Measurements from ENCODE around the gene ETFA.

Gene ETFA

GRCh38 chr15:76222159-76222558 lies 89.1 kb downstream of the ETFA start:
- H3K27ac ChIP-seq (ENCODE audit: insufficient read depth, low read length, poor library complexity, severe bottlenecking), result no peak overlapping the region
- H3K9me3 ChIP-seq (ENCODE audit: control insufficient read depth, low read length), result no peaks in the 10 kb centered on the region
- H3K27me3 ChIP-seq (replicated peaks; ENCODE audit: control insufficient read depth, insufficient read depth, low read length, poor library complexity, severe bottlenecking), result no peaks in the 10 kb centered on the region
- H3K4me1 ChIP-seq (ENCODE audit: control insufficient read depth, insufficient read depth, low read length, poor library complexity, severe bottlenecking), result no peaks in the 10 kb centered on the region
- H3K36me3 ChIP-seq (ENCODE audit: control insufficient read depth, insufficient read depth, low read length), result peaks cover 13% of the 10 kb centered on the region
- no peak overlapping the region for H3K4me3 ChIP-seq (ENCODE audit: insufficient read depth, low read depth, low read length, poor library complexity, severe bottlenecking)
- DNase-seq, result no peak

GRCh38 chr15:76221085-76221767 lies 90.0 kb downstream of the ETFA start:
- H3K4me1 ChIP-seq (ENCODE audit: control insufficient read depth, insufficient read depth, low read length, poor library complexity, severe bottlenecking), result no peaks in the 10 kb centered on the region
- DNase-seq, result no peak
- peaks cover 13% of the 10 kb centered on the region for H3K36me3 ChIP-seq (ENCODE audit: control insufficient read depth, insufficient read depth, low read length)
- no peak overlapping the region for H3K4me3 ChIP-seq (ENCODE audit: insufficient read depth, low read depth, low read length, poor library complexity, severe bottlenecking)
- H3K9me3 ChIP-seq (ENCODE audit: control insufficient read depth, low read length), result no peaks in the 10 kb centered on the region
- H3K27me3 ChIP-seq (replicated peaks; ENCODE audit: control insufficient read depth, insufficient read depth, low read length, poor library complexity, severe bottlenecking), result no peaks in the 10 kb centered on the region
- no peak overlapping the region for H3K27ac ChIP-seq (ENCODE audit: insufficient read depth, low read length, poor library complexity, severe bottlenecking)

GRCh38 chr15:76217882-76218217 lies 93.4 kb downstream of the ETFA start:
- no peaks in the 10 kb centered on the region for H3K27me3 ChIP-seq (replicated peaks; ENCODE audit: control insufficient read depth, insufficient read depth, low read length, poor library complexity, severe bottlenecking)
- H3K4me1 ChIP-seq (ENCODE audit: control insufficient read depth, insufficient read depth, low read length, poor library complexity, severe bottlenecking), result no peaks in the 10 kb centered on the region
- no peaks in the 10 kb centered on the region for H3K9me3 ChIP-seq (ENCODE audit: control insufficient read depth, low read length)
- H3K27ac ChIP-seq (ENCODE audit: insufficient read depth, low read length, poor library complexity, severe bottlenecking), result no peak overlapping the region
- H3K36me3 ChIP-seq (ENCODE audit: control insufficient read depth, insufficient read depth, low read length), result peaks cover 21% of the 10 kb centered on the region
- no peak for DNase-seq
- no peak overlapping the region for H3K4me3 ChIP-seq (ENCODE audit: insufficient read depth, low read depth, low read length, poor library complexity, severe bottlenecking)

GRCh38 chr15:76217029-76217881 lies 94.0 kb downstream of the ETFA start:
- H3K27me3 ChIP-seq (replicated peaks; ENCODE audit: control insufficient read depth, insufficient read depth, low read length, poor library complexity, severe bottlenecking), result no peaks in the 10 kb centered on the region
- no peak overlapping the region for H3K27ac ChIP-seq (ENCODE audit: insufficient read depth, low read length, poor library complexity, severe bottlenecking)
- H3K4me1 ChIP-seq (ENCODE audit: control insufficient read depth, insufficient read depth, low read length, poor library complexity, severe bottlenecking), result no peaks in the 10 kb centered on the region
- H3K9me3 ChIP-seq (ENCODE audit: control insufficient read depth, low read length), result no peaks in the 10 kb centered on the region
- DNase-seq, result no peak
- peaks cover 21% of the 10 kb centered on the region for H3K36me3 ChIP-seq (ENCODE audit: control insufficient read depth, insufficient read depth, low read length)
- no peak overlapping the region for H3K4me3 ChIP-seq (ENCODE audit: insufficient read depth, low read depth, low read length, poor library complexity, severe bottlenecking)

GRCh38 chr15:76215634-76216033 lies 95.6 kb downstream of the ETFA start:
- no peak overlapping the region for H3K27ac ChIP-seq (ENCODE audit: insufficient read depth, low read length, poor library complexity, severe bottlenecking)
- H3K27me3 ChIP-seq (replicated peaks; ENCODE audit: control insufficient read depth, insufficient read depth, low read length, poor library complexity, severe bottlenecking), result no peaks in the 10 kb centered on the region
- no peak for DNase-seq
- peaks cover 33% of the 10 kb centered on the region for H3K36me3 ChIP-seq (ENCODE audit: control insufficient read depth, insufficient read depth, low read length)
- H3K9me3 ChIP-seq (ENCODE audit: control insufficient read depth, low read length), result no peaks in the 10 kb centered on the region
- no peak overlapping the region for H3K4me3 ChIP-seq (ENCODE audit: insufficient read depth, low read depth, low read length, poor library complexity, severe bottlenecking)
- H3K4me1 ChIP-seq (ENCODE audit: control insufficient read depth, insufficient read depth, low read length, poor library complexity, severe bottlenecking), result no peaks in the 10 kb centered on the region

- Histone ChIP-seq H3K36me3 (ENCODE audit: control insufficient read depth, insufficient read depth, low read length) (peaks cover 29% of the 10 kb centered on the region), H3K27me3 (replicated peaks; ENCODE audit: control insufficient read depth, insufficient read depth, low read length, poor library complexity, severe bottlenecking) (no peaks in the 10 kb centered on the region)
These were observed 101.3 kb downstream of the ETFA start for GRCh38 chr15:76209942-76210341.

GRCh38 chr15:76209523-76209922 lies 101.7 kb downstream of the ETFA start:
- Histone ChIP-seq H3K27ac (ENCODE audit: insufficient read depth, low read length, poor library complexity, severe bottlenecking) (no peak overlapping the region), H3K36me3 (ENCODE audit: control insufficient read depth, insufficient read depth, low read length) (peaks cover 25% of the 10 kb centered on the region), H3K4me3 (ENCODE audit: insufficient read depth, low read depth, low read length, poor library complexity, severe bottlenecking) (no peak overlapping the region), H3K9me3 (ENCODE audit: control insufficient read depth, low read length) (no peaks in the 10 kb centered on the region), H3K27me3 (replicated peaks; ENCODE audit: control insufficient read depth, insufficient read depth, low read length, poor library complexity, severe bottlenecking) (no peaks in the 10 kb centered on the region), H3K4me1 (ENCODE audit: control insufficient read depth, insufficient read depth, low read length, poor library complexity, severe bottlenecking) (no peaks in the 10 kb centered on the region)
- no peak for DNase-seq

More at GRCh38 chr15:76209942-76210341, 101.3 kb downstream of the ETFA start:
- no peak for DNase-seq
- Histone ChIP-seq H3K9me3 (ENCODE audit: control insufficient read depth, low read length) (no peaks in the 10 kb centered on the region), H3K4me3 (ENCODE audit: insufficient read depth, low read depth, low read length, poor library complexity, severe bottlenecking) (no peak overlapping the region), H3K4me1 (ENCODE audit: control insufficient read depth, insufficient read depth, low read length, poor library complexity, severe bottlenecking) (no peaks in the 10 kb centered on the region), H3K27ac (ENCODE audit: insufficient read depth, low read length, poor library complexity, severe bottlenecking) (no peak overlapping the region)

- H3K4me3 ChIP-seq (ENCODE audit: insufficient read depth, low read depth, low read length, poor library complexity, severe bottlenecking), result no peak overlapping the region
- peaks cover 25% of the 10 kb centered on the region for H3K36me3 ChIP-seq (ENCODE audit: control insufficient read depth, insufficient read depth, low read length)
- no peak overlapping the region for H3K27ac ChIP-seq (ENCODE audit: insufficient read depth, low read length, poor library complexity, severe bottlenecking)
- H3K9me3 ChIP-seq (ENCODE audit: control insufficient read depth, low read length), result no peaks in the 10 kb centered on the region
- no peak for DNase-seq
- H3K4me1 ChIP-seq (ENCODE audit: control insufficient read depth, insufficient read depth, low read length, poor library complexity, severe bottlenecking), result no peaks in the 10 kb centered on the region
- no peaks in the 10 kb centered on the region for H3K27me3 ChIP-seq (replicated peaks; ENCODE audit: control insufficient read depth, insufficient read depth, low read length, poor library complexity, severe bottlenecking)
These were observed 102.4 kb downstream of the ETFA start for GRCh38 chr15:76208786-76209424.

- no peak overlapping the region for H3K4me3 ChIP-seq (ENCODE audit: insufficient read depth, low read depth, low read length, poor library complexity, severe bottlenecking)
- H3K4me1 ChIP-seq (ENCODE audit: control insufficient read depth, insufficient read depth, low read length, poor library complexity, severe bottlenecking), result no peaks in the 10 kb centered on the region
- H3K9me3 ChIP-seq (ENCODE audit: control insufficient read depth, low read length), result no peaks in the 10 kb centered on the region
- DNase-seq, result no peak
- peaks cover 22% of the 10 kb centered on the region for H3K36me3 ChIP-seq (ENCODE audit: control insufficient read depth, insufficient read depth, low read length)
- no peaks in the 10 kb centered on the region for H3K27me3 ChIP-seq (replicated peaks; ENCODE audit: control insufficient read depth, insufficient read depth, low read length, poor library complexity, severe bottlenecking)
- H3K27ac ChIP-seq (ENCODE audit: insufficient read depth, low read length, poor library complexity, severe bottlenecking), result no peak overlapping the region
These were observed 103.0 kb downstream of the ETFA start for GRCh38 chr15:76208084-76208785.
